HG03460 (cell line): ENCODE data around the gene GDF9.

Source experiments
- ATAC-seq: cut with Tn5 transposase; IDR thresholded peaks from one replicate; pipeline ENCODE4 v1.9.1; 2021; ENCODE audit not compliant: unreplicated experiment

GDF9 gene, protein sequence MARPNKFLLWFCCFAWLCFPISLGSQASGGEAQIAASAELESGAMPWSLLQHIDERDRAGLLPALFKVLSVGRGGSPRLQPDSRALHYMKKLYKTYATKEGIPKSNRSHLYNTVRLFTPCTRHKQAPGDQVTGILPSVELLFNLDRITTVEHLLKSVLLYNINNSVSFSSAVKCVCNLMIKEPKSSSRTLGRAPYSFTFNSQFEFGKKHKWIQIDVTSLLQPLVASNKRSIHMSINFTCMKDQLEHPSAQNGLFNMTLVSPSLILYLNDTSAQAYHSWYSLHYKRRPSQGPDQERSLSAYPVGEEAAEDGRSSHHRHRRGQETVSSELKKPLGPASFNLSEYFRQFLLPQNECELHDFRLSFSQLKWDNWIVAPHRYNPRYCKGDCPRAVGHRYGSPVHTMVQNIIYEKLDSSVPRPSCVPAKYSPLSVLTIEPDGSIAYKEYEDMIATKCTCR

DNA sequence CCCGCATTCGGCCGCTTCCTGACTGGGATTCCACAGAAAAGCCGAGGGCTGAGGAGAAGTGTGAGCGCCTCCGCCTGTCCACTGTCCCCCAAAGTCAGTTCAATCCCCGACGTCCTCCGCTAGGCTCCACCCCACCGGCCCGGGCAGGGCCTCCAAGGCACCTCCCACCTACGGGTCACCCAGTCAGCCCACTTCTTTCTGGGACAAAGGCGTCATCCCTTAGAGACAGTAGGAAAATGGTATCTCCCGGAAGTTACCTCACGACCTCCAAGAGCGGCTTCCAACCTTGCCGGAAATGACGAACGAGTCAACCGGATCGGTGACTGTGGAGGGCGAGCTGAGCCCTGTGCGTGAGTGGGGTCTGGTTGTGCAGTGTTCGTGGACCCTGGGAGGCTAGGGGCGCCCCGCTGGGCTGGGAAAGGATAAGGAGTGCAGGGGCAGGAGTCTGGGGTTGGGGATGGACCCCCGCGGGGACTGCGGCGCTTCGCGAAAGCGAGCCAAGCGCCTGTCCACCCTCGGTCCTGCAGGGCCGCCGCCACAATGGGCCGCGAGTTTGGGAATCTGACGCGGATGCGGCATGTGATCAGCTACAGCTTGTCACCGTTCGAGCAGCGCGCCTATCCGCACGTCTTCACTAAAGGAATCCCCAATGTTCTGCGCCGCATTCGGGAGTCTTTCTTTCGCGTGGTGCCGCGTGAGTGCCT is at the start of gene GDF9, which contains the start of gene UQCRQ:
GDF9 (minus strand) TSS at position 128 of the 704 bp plus-strand sequence. CDS start 1,936 bp downstream, outside the sequence.
UQCRQ (plus strand) TSS at position 301 of the 704 bp plus-strand sequence; CDS start at position 541, 240 bp downstream.
- ATAC-seq: peak; percentile 99

DNA sequence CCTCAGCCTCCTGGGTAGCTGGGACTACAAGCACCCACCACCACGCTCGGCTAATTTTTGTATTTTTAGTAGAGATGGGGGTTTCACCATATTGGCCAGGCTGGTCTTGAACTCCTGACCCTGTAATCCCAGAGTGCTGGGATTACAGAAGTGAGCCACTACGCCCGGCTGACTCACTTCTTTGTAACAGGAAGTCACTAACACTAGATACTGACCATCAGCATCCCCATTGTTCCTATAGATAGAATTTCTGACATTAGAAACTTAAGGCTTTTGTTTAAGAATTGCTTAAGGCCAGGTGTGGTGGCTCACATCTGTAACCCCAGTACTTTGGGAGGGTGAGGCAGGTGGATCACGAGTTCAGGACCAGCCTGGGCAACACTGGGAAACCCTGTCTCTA is 49.4 kb upstream of the GDF9 start:
- ATAC-seq: no peak

DNA sequence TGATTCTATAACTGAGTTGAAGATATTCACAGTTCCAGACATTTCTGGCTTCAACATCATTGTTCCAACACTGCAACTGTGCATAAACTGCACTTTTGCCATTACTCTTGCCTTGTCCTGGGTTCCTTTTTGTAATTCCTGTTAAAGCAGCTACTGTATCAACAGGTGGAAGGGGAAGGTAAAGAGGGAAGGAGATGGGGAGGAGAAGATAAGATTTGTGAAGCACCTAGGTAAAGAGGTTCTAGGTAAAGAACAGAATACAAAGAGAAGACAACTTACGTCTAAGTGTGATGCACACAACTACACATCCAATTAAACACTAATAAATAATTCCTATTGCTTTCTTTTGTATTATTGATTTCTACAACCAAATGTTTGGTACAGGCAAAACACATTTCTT is 43.4 kb upstream of the GDF9 start:
- ATAC-seq: no peak

DNA sequence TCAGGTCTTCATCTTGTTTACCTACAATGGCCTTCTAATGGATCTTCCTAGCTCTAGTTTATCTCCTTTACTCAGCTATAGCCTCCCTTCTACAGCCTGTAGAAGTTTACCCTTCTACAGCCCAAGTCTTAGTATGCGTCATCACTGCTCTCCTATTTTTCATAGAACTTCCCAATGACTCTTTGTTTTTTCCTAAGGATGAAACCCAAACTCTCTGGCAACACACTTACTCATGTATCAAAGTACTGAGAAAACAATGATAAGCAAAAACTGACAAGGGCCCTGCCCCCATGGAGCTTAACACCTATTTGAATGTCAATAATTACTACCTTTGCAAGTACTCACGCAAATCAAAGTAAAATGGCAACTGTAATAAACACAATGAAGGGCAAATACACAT is 40.9 kb upstream of the GDF9 start:
- no peak for ATAC-seq

DNA sequence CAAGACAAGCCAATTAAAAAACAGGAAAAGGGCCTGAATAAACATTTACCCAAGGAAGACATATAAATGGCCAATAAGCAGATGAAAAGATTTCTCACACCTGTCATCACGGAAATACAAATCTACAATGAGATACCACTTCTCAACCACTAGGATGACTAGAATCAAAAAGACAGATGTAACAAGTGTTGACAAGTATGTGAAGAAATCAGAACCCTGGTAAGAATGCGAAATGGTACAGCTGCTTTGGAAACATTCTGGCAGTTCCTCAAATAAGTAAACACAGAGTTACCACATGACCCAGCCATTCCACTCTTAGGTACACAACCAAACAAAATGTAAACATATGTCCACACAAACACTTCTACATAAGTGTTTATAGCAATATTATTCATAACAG is 39.7 kb upstream of the GDF9 start:
- no peak for ATAC-seq

DNA sequence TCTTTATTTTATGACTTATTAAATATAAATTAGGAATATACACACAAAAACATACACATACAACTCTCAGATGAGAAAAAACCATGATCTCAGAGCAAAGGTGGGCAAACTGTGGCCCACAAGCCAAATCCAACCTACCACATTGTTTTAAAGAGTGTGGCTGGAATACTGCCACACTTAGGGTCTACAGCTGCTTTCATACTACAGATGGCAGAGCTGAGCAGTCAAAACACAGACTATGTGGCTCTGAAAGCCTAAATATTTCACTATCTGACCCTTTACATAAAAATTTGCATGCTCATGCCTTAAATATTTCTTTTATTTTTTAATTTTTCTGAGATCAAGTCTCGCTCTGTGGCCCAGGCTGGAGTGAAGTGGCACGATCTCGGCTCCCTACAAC is 35.5 kb upstream of the GDF9 start:
- no peak for ATAC-seq

DNA sequence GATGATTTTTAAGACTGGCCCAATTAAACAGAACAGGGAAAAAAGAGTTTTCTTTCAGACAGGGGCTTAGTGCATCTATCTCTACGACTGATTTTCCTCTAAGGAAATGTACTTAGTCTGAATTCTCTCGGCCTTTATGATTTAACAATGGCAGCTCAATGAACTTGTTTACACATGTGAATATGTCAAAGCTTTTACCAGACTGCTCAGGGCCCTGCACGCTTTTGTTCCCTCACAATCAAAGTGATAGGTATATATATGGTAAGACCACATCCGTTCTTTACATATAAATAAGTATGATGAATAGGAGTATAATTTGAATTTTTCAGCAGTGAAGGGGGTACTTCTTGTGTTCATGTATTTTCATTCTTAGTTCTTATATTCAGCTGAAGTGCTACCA is 34.8 kb upstream of the GDF9 start:
- no peak for ATAC-seq

DNA sequence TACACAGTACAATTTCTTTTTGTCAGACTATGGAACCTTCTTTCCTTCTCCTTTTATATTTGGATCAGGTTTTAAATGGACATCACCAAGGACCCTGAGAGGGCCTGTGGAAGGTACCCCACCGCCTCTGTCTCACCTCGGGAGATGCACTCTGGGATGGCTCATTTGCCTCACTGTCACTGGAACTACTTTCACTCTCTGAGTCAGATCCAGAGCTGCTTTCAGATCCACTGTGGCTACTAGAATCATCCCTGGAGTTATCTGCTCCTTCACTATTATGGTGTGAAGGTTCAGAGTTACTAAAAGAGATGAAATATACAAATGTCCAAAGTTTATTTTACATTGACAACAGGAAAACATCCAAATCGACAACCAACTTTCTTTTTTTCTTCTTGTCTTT is 31.8 kb upstream of the GDF9 start:
- no peak for ATAC-seq

DNA sequence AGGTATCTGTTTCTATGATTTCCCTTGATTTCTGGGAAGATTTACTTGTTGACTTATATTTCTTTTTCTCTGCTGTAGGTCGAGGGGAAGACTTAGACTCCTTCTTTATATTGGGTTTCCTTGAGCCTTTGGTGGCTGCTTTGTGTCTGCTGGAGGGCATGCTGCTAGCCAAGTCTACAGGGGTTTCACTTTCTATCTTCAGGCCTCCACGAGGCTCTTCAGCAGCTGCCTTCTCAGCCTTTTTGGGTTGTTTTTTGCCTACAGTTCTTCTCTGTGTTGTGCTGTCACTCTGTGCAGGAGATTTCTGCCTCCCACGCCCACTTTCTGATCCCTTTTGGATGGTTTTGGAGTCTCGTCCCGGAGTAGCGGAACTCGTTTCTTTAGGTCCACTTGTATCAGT is 30.4 kb upstream of the GDF9 start:
- ATAC-seq: no peak

DNA sequence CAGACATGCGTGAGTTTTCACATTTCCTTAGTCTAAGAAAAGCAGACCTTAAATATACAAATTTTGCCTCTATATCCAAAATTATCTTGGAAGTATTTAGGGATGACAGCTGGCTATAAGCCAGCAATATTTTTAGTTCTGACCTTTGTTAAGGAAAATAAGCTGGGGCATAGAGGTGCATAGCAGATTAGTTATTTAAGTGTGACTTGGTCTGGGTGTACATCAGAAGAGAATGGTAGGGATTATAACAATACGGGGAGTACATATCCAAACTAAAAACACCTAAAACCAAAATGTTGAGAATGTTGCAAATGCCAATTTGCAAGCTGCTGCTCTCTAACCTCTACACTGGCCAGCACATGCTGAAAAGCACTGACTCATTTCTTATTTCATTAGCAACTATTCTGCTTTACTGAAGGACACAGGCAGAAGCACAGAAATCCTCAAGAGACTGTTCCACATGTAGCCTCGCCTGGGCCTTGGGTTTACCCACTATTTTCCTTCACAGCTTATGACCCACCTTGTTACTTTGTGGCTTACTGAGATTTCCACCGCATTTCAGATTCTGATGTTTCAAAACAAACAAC is 29.5 kb upstream of the GDF9 start:
- ATAC-seq: no peak

DNA sequence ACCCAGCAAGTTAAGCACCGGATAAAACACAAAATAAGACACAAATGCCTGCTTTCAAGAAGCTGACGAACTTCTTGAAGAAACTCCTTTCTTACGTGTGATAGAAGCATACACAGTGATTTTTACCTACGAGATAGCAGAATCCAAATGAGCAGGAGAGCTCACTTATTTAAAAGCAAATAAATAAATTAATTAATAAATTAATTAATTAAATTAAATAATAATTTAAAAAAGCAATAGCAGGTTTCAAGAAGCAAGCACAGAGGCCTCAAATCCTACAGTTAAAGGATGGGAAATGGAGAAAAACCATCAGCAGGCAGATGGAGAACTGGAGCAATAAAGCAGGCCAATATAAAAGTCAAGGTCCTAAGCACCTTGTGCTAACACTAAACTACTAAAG is 24.5 kb upstream of the GDF9 start:
- no peak for ATAC-seq

DNA sequence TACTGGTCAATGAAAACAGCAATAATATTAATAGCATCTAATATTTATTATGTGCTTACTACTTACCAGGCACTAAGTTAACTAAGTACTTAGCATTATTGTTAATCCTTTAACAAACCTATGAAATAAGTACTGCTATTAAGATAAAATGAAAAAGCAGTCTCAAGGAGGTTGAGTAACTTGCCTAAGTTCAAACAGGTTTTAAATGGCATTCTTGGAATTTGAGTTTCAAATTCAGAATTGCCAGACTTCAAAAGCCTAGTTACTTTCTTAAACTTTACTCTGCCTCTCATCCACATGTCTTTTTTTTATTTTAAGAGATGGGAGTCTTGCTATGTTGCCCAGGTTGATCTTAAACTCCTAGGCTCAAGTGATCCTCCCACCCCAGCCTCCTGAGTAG is 23.2 kb upstream of the GDF9 start:
- ATAC-seq: no peak

DNA sequence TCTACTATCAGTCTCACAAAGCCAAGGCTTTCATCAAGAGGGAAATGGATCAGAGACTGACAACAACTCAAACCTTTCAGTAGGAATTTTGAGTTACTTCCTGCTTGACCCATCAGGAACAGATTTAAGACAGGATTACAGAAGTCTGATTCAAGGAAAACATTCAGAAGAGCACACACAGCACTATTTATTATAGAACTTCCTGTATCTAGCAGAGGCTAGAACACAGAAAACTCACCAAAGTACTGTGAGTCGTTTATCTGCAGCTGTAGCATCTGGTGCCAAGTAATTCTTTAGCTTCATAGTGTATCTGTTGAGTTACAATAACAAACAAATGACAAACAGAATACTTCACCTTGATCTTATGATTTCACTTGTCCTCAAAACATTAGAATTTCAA is 21.0 kb upstream of the GDF9 start:
- ATAC-seq: no peak

DNA sequence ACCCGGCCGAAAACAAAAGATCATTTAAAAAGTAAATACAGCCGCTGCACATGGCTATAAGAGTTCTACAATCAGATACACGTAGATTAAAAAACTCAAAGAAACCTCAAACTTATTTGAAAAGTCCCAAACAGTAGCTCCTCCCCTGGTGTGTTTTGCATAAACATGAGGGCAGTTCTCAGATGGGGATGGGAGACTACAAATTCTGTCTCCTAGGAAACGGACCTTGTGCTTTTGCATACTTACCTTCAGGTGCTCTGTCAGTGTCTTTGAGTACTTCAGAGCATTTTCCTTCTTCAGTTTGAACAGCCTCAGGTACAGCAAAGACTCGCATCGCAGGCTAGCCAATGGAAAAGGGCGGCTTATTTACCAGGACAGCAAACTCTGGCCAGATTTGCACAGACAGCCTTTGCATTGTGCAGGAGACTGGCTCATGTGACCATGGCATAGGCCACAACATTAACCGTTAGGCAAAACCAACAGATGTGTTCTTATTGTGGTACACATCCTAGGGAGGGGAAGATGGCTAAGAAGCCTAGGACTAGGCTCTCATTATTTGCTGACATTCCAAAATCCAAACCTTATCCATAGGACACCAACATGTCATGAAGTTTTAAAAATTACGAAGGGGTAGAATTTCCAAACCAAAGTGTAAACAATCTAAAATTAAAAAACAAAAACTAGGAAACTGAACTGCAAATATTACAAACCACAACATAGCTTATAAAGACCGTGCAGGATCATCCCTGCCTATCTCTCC is 20.0 kb upstream of the GDF9 start:
- ATAC-seq: no peak

DNA sequence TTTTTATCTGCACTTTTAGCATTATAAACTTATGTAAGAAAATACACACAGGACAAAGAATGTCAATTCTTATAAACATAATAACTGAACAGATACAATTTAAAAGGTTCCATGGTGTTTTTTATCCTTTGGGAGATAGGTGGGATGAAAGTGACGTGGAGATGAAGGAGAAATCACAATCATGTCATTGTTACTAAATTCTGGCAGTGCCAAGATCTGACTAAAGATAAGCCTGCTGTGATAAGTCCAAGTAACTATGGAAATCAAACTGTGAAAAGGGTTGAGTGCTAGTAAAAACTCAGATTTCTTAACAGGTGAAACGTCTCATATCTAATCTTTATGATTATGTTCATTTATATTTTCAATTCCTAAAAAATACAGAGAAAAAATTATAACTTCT is 18.3 kb upstream of the GDF9 start:
- ATAC-seq: no peak

DNA sequence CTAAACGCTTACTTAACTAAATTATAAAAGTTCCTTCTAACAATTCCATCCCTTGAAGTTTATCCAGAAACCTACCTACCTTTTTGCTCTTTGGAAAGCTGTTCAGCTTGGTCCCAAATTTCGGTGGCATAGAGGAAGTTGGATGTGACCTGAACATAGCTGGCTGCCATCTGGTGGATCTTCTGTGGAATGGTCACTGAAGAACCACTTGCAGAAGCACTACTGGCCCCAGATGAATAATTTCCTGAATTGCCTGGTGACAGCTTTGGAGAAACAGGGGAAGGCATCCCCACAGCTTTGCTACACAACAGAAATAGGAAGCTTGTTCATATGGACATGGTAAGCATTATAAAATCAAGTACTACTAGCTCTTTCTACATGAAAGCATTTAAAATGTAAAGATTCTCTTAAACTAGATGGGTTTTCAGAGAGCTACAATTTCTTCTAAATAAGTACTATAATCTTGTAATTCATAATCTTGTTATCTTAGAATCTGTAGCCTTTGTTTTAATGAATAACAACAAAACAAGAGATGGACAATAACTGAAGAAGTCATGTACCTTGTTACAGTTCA is 17.1 kb upstream of the GDF9 start:
- peak; percentile 67 for ATAC-seq

DNA sequence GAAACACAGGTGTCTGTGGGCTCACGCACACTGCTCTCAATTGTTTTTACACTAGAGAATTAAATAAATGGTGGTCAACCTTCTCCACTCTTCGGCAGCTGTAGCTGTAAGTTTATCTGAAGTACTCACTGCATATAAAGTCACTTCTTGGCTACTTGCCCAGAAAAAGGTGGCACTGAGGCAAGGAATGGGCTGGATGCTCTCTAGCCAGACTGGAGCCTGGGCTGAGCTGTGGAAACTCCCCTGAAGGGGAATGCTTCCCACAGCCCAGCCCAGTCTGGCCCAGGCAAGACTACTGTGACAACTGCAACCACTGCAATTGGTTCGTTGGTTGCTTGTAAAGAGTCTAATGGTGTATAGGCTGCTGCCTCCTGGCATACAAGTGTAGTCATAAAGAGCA is 11.7 kb upstream of the GDF9 start:
- no peak for ATAC-seq

DNA sequence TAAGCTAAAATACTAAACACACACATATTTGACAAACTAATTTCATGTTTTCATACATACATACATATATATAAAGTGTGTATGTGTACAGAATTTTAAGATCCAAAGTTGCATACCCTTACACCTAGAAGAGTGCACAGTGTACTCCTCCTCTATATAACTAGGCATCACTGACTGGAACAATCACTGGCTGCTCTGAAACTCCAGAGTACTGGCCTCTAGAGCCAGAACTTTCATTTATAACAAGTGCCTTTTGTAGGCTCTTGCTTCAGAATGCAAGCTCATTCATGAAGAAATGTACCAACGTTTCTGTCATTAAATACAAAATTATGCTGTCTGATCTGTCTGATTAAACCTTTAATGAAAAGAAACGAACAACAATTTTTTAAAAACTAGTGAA is 11.2 kb upstream of the GDF9 start:
- ATAC-seq: no peak

DNA sequence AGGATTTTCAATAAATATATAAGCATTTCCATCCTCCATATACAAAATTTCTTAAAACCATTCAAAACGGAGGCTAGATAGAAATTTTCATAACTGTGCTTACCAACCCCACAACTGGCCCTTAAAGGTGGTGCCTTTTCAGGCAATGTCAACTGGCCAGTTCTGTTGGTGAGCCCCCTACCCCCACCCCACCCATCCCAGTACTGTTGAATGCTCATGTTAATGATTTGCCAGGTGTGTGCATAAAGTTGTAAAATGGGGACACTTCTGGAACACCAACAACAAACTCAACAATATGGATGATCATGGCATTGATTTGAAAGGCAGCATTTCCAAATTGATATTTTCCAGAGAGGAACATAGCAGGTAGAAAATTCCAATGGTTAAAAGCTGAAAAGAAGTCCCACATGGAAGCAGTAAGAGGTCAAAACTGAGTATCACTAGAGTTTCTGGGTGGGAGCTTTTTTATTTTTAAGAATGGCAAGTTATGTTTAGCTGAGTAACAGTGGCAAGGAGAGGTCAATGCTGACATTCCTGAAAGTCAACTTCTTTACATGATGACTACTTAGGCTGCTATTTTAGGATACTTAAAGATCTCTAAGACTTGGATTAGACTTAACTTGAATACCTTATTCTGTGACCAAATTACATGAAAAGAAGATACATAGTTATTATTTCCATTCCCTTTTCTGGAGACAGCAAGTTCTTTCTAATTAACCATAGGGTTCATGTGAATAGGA is 9.9 kb upstream of the GDF9 start:
- ATAC-seq: no peak

DNA sequence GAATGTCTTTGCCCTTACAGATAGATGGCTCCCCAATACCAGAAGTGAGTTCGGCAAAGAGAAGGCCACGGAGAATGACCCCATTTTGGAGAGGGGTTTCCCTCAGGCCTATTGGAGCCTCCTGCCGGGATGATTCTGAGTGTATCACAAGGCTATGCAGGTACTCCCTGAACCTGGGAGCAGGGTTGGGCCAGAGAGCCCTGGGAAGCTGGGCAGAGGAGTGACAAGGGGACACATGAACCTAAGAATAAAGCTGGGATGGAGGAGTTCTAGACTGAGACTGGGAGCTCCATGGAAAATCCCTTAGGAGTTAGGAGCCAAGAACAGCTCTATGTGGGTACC is 7.6 kb upstream of the GDF9 start:
- ATAC-seq: no peak
